Spleen (tissue), 7 donors: ENCODE data around the gene CIT.

Source experiments
- CTCF ChIP-seq, 11 experiments: fragments of 200-600 bp in 7 of 11; fragments of 450-650 bp in 4 of 11; sonication (generic) in 4 of 11; IDR thresholded peaks in 8 of 11; conservative IDR thresholded peaks in 3 of 11; 1 replicate in 7 of 11; 2 replicates in 4 of 11; pipeline versions ENCODE4 v1.4.0 to v1.8.0; 2016 to 2021; ENCODE audit warnings: antibody characterized with exemption in 11 of 11, inconsistent platforms in 4 of 11, mild to moderate bottlenecking in 1 of 11
- POLR2A ChIP-seq, 3 donors: fragments of 450-650 bp; IDR thresholded peaks; one replicate each; pipeline ENCODE4 v1.5.1; 2017; ENCODE audit warnings: antibody characterized with exemption in 3 of 3, mild to moderate bottlenecking in 1 of 3
- donor health status: DM: no; HTN: no; CAD: no; lungs with moderate emphysema.
- donor health status: DM: no; HTN: no; CAD: no.
- donor health status: DM: no; HTN: no; CAD: no.

- TF ChIP-seq CTCF (IDR thresholded peaks at IDR 0.05 in 8 of 11, conservative IDR thresholded peaks at IDR 0.05 in 3 of 11), result no peak
- no peak for TF ChIP-seq POLR2A (IDR thresholded peaks at IDR 0.05)
These were observed 42.9 kb upstream of the CIT start for GRCh38 chr12:119920064-119920463.
